Measurements from ENCODE around the gene CRHR1. TPM values are rescaled to one million over a fixed set of nuclear protein-coding genes. Genes with fewer than 3 reads are reported as not detected.

CRHR1 gene
- total and polyA plus RNA-seq, 7 donors = 0.33 TPM; not detected in 6

GRCh38 chr17:45868276-45868675 lies 84.2 kb downstream of the CRHR1 start:
- no peak for DNase-seq
- no peak overlapping the region for H3K27ac ChIP-seq
- no peak overlapping the region for H3K4me3 ChIP-seq
- H3K27me3 ChIP-seq = no peaks in the 10 kb centered on the region
- H3K36me3 ChIP-seq = no peaks in the 10 kb centered on the region
- intact Hi-C loops (cut with DNase I) = no loop called here
- WGBS, 2 donors = 72 to 76% methylated on average over 5 of the region's 5 CpGs
- no peak for TF ChIP-seq POLR2A (IDR thresholded peaks at IDR 0.05)
- TF ChIP-seq EP300 (IDR thresholded peaks at IDR 0.05) = no peak
- H3K9me3 ChIP-seq = no peaks in the 10 kb centered on the region
- H3K4me1 ChIP-seq = peaks cover 0 to 14% (median 13%) of the 10 kb centered on the region in 4 donors

DNA sequence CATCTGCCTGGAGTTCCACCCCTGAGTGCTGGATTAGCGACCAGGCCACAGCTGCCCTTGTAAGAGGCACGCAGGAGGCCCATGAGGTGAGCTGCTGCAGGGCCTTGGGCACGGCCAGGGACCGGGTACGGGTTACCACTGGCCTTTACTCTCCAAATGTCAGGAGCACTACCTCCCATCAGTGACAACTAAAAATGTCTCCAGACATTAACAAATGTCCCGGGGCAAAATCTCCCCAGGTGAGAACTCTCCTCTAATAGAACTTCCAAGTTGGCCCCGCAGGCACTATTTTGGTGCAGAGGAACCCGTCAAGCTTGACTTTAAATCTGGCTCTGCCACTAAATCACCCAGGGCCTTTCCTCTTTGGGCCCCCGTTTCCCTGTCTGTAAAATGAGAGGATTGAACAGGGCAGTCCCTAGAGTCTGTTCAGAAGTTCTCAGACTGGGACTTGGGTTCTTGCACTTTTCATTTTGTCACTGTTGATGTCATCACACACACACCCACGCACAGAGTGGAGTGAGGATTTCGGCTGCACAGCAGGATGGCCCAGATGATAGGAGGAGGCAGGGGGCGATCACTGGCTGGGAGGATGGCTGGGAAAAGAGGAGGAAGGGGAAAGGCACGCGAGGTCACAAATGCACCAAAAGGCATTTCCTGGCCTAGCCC lies 85.7 kb downstream of the CRHR1 start:
- TF ChIP-seq POLR2AphosphoS5 (IDR thresholded peaks at IDR 0.05) (no peak), POLR2A (IDR thresholded peaks at IDR 0.05) (no peak), EP300 (IDR thresholded peaks at IDR 0.05) (no peak)
- TF ChIP-seq, protein P1, sequence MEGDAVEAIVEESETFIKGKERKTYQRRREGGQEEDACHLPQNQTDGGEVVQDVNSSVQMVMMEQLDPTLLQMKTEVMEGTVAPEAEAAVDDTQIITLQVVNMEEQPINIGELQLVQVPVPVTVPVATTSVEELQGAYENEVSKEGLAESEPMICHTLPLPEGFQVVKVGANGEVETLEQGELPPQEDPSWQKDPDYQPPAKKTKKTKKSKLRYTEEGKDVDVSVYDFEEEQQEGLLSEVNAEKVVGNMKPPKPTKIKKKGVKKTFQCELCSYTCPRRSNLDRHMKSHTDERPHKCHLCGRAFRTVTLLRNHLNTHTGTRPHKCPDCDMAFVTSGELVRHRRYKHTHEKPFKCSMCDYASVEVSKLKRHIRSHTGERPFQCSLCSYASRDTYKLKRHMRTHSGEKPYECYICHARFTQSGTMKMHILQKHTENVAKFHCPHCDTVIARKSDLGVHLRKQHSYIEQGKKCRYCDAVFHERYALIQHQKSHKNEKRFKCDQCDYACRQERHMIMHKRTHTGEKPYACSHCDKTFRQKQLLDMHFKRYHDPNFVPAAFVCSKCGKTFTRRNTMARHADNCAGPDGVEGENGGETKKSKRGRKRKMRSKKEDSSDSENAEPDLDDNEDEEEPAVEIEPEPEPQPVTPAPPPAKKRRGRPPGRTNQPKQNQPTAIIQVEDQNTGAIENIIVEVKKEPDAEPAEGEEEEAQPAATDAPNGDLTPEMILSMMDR (IDR thresholded peaks at IDR 0.05) = no peak
- peaks cover 0 to 14% (median 13%) of the 10 kb centered on the region in 4 donors for H3K4me1 ChIP-seq
- 69 to 74% methylated on average over 14 of the region's 14 CpGs for WGBS, 2 donors
- H3K27me3 ChIP-seq = no peaks in the 10 kb centered on the region
- H3K9me3 ChIP-seq = no peaks in the 10 kb centered on the region
- DNase-seq = no peak
- H3K36me3 ChIP-seq = no peaks in the 10 kb centered on the region
- H3K4me3 ChIP-seq = no peak overlapping the region
- intact Hi-C loops (cut with DNase I) = no loop called here
- peak overlapping the region in 1 of 4 donors; percentile 39 for H3K27ac ChIP-seq

DNA sequence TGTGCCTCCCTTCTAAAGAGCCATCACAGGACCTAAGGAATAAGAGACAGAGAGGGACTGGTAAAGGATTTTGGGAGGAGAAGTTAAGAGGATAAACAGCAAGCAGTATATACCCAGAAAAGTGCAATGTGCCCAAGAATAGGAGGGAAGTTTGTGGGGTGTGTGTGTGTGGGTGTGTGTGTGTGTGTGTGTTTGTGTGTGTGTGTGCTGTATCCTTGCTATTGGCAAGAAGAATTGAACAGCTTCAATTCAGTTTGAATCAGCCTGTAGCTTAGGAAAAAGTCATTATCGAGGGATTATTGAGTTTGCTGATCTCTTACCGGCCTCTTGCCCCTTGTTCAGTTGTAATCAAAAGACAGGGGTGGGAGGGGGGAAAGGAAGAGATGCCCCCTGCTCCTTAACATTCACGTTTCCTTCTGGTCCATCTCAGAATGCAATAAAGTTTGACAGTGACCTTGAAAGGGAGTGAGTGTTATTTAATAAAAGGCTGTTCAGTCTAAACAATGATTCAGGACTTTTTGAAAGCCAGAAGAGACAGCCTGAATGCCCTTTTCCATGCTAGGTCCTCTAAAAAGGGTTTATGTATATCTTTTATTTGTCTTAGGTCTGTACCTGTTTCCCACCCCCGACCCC lies 86.3 kb downstream of the CRHR1 start:
- H3K4me3 ChIP-seq = no peak overlapping the region
- DNase-seq = no peak
- H3K4me1 ChIP-seq = peaks cover 0 to 14% (median 13%) of the 10 kb centered on the region in 4 donors
- H3K27ac ChIP-seq = peak overlapping the region in 1 of 4 donors; percentile 39
- H3K27me3 ChIP-seq = no peaks in the 10 kb centered on the region
- no peaks in the 10 kb centered on the region for H3K9me3 ChIP-seq
- intact Hi-C loops (cut with DNase I) = no loop called here
- no peaks in the 10 kb centered on the region for H3K36me3 ChIP-seq
- WGBS, 2 donors = 28 to 49% methylated on average over 4 of the region's 4 CpGs
- TF ChIP-seq POLR2A (IDR thresholded peaks at IDR 0.05) = no peak
- TF ChIP-seq POLR2AphosphoS5 (IDR thresholded peaks at IDR 0.05) = peak in 1 of 4 donors; percentile 38

GRCh38 chr17:45871718-45872117 lies 87.6 kb downstream of the CRHR1 start:
- no peak for TF ChIP-seq POLR2AphosphoS5 (IDR thresholded peaks at IDR 0.05)
- TF ChIP-seq EP300 (IDR thresholded peaks at IDR 0.05) = no peak
- no peak for TF ChIP-seq POLR2A (IDR thresholded peaks at IDR 0.05)
- TF ChIP-seq, protein P1 (IDR thresholded peaks at IDR 0.05) = no peak
- DNase-seq = no peak
- 65 to 83% methylated on average over 5 of the region's 5 CpGs for WGBS, 2 donors
- H3K9me3 ChIP-seq = no peaks in the 10 kb centered on the region
- H3K27ac ChIP-seq = no peak overlapping the region
- intact Hi-C loops (cut with DNase I) = no loop called here
- no peaks in the 10 kb centered on the region for H3K27me3 ChIP-seq
- H3K4me1 ChIP-seq = peaks cover 0 to 14% (median 13%) of the 10 kb centered on the region in 4 donors
- no peaks in the 10 kb centered on the region for H3K36me3 ChIP-seq
- H3K4me3 ChIP-seq = no peak overlapping the region

GRCh38 chr17:45873728-45874127 lies 89.6 kb downstream of the CRHR1 start:
- Histone ChIP-seq H3K27ac (no peak overlapping the region), H3K9me3 (peaks cover 0 to 3% (median 0%) of the 10 kb centered on the region in 4 donors), H3K27me3 (no peaks in the 10 kb centered on the region), H3K4me1 (peaks cover 0 to 14% (median 13%) of the 10 kb centered on the region in 4 donors), H3K36me3 (no peaks in the 10 kb centered on the region), H3K4me3 (no peak overlapping the region)
- DNase-seq = no peak
- 12 to 39% methylated on average over 6 of the region's 6 CpGs for WGBS, 2 donors
- TF ChIP-seq, protein P1 (IDR thresholded peaks at IDR 0.05) = no peak
- TF ChIP-seq POLR2A (IDR thresholded peaks at IDR 0.05) (no peak), EP300 (IDR thresholded peaks at IDR 0.05) (no peak), POLR2AphosphoS5 (IDR thresholded peaks at IDR 0.05) (no peak)
- intact Hi-C loops (cut with DNase I) = no loop called here
